ENCODE data around the gene ABHD2. TPM values are rescaled to one million over a fixed set of nuclear protein-coding genes. Genes with fewer than 3 reads are reported as not detected.

Gene ABHD2
- total and polyA plus RNA-seq, 2 donors (not counting 3 experiments of a cell fraction or from before 2014, with no cell fraction given): 14.0 to 62.2 TPM

DNA sequence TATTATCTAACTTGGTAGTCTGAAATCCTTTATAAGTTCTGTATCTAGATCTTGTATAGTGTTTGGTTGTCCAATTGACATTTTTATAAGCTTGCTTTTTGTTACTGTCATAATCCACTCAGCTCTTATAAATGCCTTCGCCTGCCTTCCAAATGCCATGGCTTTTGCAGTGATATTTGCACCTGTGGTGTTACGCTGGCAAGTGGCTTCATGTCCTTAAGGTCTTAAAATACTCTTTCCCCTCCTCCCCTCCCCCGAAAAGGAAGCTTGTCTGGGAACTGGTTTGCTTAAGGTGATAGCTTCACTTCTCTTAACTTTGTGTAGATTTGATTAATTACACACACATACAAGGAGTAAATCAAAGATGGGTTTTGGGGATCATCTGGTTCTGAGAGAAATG, 62.0 kb downstream of the ABHD2 start:
- H3K4me3 ChIP-seq (replicated peaks in 1 of 3; ENCODE audit: insufficient read depth in 1 of 3, low read depth in 1 of 3, low read length in 3 of 3): no peak overlapping the region
- H3K9ac ChIP-seq (replicated peaks; ENCODE audit: extremely low read depth, insufficient read depth, low read length): no peak overlapping the region
- TF ChIP-seq, protein P1, sequence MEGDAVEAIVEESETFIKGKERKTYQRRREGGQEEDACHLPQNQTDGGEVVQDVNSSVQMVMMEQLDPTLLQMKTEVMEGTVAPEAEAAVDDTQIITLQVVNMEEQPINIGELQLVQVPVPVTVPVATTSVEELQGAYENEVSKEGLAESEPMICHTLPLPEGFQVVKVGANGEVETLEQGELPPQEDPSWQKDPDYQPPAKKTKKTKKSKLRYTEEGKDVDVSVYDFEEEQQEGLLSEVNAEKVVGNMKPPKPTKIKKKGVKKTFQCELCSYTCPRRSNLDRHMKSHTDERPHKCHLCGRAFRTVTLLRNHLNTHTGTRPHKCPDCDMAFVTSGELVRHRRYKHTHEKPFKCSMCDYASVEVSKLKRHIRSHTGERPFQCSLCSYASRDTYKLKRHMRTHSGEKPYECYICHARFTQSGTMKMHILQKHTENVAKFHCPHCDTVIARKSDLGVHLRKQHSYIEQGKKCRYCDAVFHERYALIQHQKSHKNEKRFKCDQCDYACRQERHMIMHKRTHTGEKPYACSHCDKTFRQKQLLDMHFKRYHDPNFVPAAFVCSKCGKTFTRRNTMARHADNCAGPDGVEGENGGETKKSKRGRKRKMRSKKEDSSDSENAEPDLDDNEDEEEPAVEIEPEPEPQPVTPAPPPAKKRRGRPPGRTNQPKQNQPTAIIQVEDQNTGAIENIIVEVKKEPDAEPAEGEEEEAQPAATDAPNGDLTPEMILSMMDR (IDR thresholded peaks at IDR 0.05; ENCODE audit: extremely low read depth in 1 of 2, insufficient read depth in 1 of 2, low read depth in 1 of 2, low read length in 2 of 2): no peak
- TF ChIP-seq, protein P2, sequence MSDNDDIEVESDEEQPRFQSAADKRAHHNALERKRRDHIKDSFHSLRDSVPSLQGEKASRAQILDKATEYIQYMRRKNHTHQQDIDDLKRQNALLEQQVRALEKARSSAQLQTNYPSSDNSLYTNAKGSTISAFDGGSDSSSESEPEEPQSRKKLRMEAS (IDR thresholded peaks at IDR 0.05; ENCODE audit: insufficient read depth, insufficient read length): no peak
- TF ChIP-seq POLR2A (IDR thresholded peaks at IDR 0.05; ENCODE audit: low read depth, low read length): no peak
- ChIA-PET CTCF (interaction anchor here (1.0 to 4.3 kb wide), 7 partner anchors 12 to 59 kb away, joined by 4 to 23 read pairs (median 8); no protein-coding TSS in a partner anchor), POLR2A (no interaction called here)
- DNase-seq (ENCODE audit: low read depth, low spot score): no peak
- no peak overlapping the region for H2AFZ ChIP-seq (ENCODE audit: low read depth, low read length)
- intact Hi-C loops (cut with micrococcal nuclease) (no loop called here), dilution Hi-C loops (cut with MboI; ENCODE audit: extremely low pct_ligation_motif_present, low sequenced_read_pairs) (loop anchor here (25.0 kb wide), 1 partner anchor 88 kb away; no protein-coding TSS in a partner anchor)
- H3K36me3 ChIP-seq (ENCODE audit: control insufficient read depth in 2 of 2, extremely low read depth in 1 of 2, insufficient read depth in 2 of 2, low read length in 2 of 2): peaks cover under 1 to 2% of the 10 kb centered on the region in 2 experiments
- no peaks in the 10 kb centered on the region for H3K9me3 ChIP-seq (replicated peaks; ENCODE audit: control insufficient read depth, insufficient read depth, low read length)
- H3K27me3 ChIP-seq (ENCODE audit: control insufficient read depth in 2 of 2, insufficient read depth in 2 of 2, low read length in 2 of 2): no peaks in the 10 kb centered on the region
- no peak overlapping the region for H3K4me2 ChIP-seq (ENCODE audit: insufficient read depth, low read length)
- BruUV-seq (replicated peaks): no TSS peak
- no peaks in the 10 kb centered on the region for H4K20me1 ChIP-seq (replicated peaks; ENCODE audit: control insufficient read depth, extremely low read depth, insufficient read depth, low read length)
- no peaks in the 10 kb centered on the region for H3K79me2 ChIP-seq (ENCODE audit: control insufficient read depth, insufficient read depth, low read length)
- no peak overlapping the region for H3K27ac ChIP-seq (ENCODE audit: insufficient read depth, low read depth, low read length)
- no peaks in the 10 kb centered on the region for H3K9me1 ChIP-seq (replicated peaks; ENCODE audit: control insufficient read depth, extremely low read depth, insufficient read depth, low read length)
- FAIRE-seq: no peak
- H3K4me1 ChIP-seq (ENCODE audit: control insufficient read depth, extremely low read depth, insufficient read depth, low read length): peaks cover 8% of the 10 kb centered on the region

Measured in endothelial cell of umbilical vein (primary cell).